HL-60/S4 treated with phorbol 12-myristate 13-acetate at 8.2 ng/mL for 4 days and 3 days (cell line): ENCODE data around the gene ADCK1.
"Not testable (repeated sequence)": the region's sequence is repeated elsewhere in the genome, so short reads cannot be mapped to it uniquely, and the experiment has no call there.

Experiments
- in situ Hi-C: fragments of 300-500 bp; cut with MboI; formaldehyde crosslinking; loops from 2 replicates; pipeline ENCODE4 v1.15.0; 2022; ENCODE audit warnings: low sequenced_read_pairs

ADCK1 gene

GRCh38 chr14:77864085-77864484, 64.2 kb downstream of the ADCK1 start:
- in situ Hi-C loops = no loop called here

- in situ Hi-C loops = no loop called here
Measured at GRCh38 chr14:77864580-77864979, 64.7 kb downstream of the ADCK1 start.

GRCh38 chr14:77865455-77865854, 65.5 kb downstream of the ADCK1 start:
- in situ Hi-C loops = no loop called here

- in situ Hi-C loops = no loop called here
Measured at GRCh38 chr14:77866932-77867331, 67.0 kb downstream of the ADCK1 start.

GRCh38 chr14:77867476-77867875, 67.6 kb downstream of the ADCK1 start:
- in situ Hi-C loops = no loop called here

- in situ Hi-C loops = no loop called here
Measured at GRCh38 chr14:77868552-77869285, 68.8 kb downstream of the ADCK1 start.

GRCh38 chr14:77869340-77869739, 69.4 kb downstream of the ADCK1 start:
- in situ Hi-C loops = no loop called here

GRCh38 chr14:77870646-77871045, 70.7 kb downstream of the ADCK1 start:
- in situ Hi-C loops = no loop called here

- in situ Hi-C loops = no loop called here
Measured at GRCh38 chr14:77872152-77872551, 72.2 kb downstream of the ADCK1 start.

GRCh38 chr14:77872983-77873382, 73.1 kb downstream of the ADCK1 start:
- in situ Hi-C loops = no loop called here

- in situ Hi-C loops = no loop called here
Measured at GRCh38 chr14:77878783-77879182, 78.9 kb downstream of the ADCK1 start.

- in situ Hi-C loops = no loop called here
Measured at GRCh38 chr14:77880056-77880455, 80.1 kb downstream of the ADCK1 start.

- in situ Hi-C loops = no loop called here
Measured at GRCh38 chr14:77882098-77882497, 82.2 kb downstream of the ADCK1 start.

- in situ Hi-C loops = no loop called here
Measured at GRCh38 chr14:77882636-77883035, 82.7 kb downstream of the ADCK1 start.

GRCh38 chr14:77883131-77883846, 83.4 kb downstream of the ADCK1 start:
- in situ Hi-C loops = no loop called here

- in situ Hi-C loops = no loop called here
Measured at GRCh38 chr14:77883847-77884238, 83.9 kb downstream of the ADCK1 start.

- in situ Hi-C loops = no loop called here
Measured at GRCh38 chr14:77885367-77885766, 85.5 kb downstream of the ADCK1 start.

GRCh38 chr14:77886010-77886409, 86.1 kb downstream of the ADCK1 start:
- in situ Hi-C loops = no loop called here

GRCh38 chr14:77888903-77889302, 89.0 kb downstream of the ADCK1 start:
- in situ Hi-C loops = not testable (repeated sequence)

GRCh38 chr14:77889971-77890442, 90.1 kb downstream of the ADCK1 start:
- in situ Hi-C loops = no loop called here

- in situ Hi-C loops = no loop called here
Measured at GRCh38 chr14:77890873-77891272, 91.0 kb downstream of the ADCK1 start.

- in situ Hi-C loops = no loop called here
Measured at GRCh38 chr14:77892381-77892871, 92.5 kb downstream of the ADCK1 start.
